Limb (tissue), 2 donors: Measurements from ENCODE around the gene SSPN.

Source experiments
- DNase-seq, 2 donors: peaks; one replicate each; pipeline ENCODE4 v3.0.0-alpha.2; 2016; ENCODE audit errors: extremely low spot score in 2 of 2

SSPN gene

DNA sequence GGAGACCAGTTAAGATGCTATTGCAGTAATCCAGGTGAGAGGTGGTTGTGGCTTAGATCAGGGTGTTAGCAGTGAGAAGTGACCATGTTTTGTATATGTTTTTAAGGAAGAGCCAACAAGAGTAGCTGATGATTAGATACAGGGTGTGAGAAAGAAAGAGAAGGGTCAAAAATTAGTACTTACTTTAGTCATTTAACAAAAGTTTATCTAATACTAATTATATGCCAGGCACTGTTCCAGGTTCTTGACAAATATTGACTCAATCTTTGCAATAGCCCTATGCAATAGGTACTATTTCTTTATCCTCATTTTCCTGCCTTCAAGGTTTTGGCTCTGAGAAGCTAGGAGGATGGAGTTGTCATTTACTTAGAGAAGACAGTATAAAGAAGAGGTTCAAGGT lies 70.2 kb downstream of the SSPN start:
- DNase-seq: no peak

DNA sequence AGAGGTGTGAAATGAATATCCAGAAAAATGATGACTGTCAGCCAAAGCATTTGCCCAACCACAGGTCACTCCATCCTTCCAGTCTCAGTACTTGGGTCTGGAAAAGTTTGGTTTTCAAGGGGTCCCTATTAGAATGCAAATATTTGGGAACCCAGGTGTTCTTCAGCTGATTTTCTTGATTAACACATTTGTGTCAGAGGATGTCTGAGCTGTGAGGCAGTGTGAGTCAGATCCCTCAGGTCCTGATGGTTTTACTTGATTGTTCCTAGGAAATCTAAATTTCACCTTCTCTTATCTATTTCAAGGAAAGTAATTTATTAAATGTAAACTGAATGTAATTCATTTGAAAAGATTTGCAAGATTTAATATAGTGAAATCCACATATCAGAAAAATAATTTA lies 71.5 kb downstream of the SSPN start:
- DNase-seq: no peak

- peak in 1 of 2 donors; percentile 49 for DNase-seq
Observed at GRCh38 chr12:26268841-26269561, 73.6 kb downstream of the SSPN start.

- DNase-seq: no peak
Observed at GRCh38 chr12:26269562-26270284, 74.3 kb downstream of the SSPN start.

- DNase-seq: no peak
Observed at GRCh38 chr12:26271024-26271423, 75.7 kb downstream of the SSPN start.

GRCh38 chr12:26271889-26272492 lies 76.6 kb downstream of the SSPN start:
- DNase-seq: peak; percentile 76 to 88

DNA sequence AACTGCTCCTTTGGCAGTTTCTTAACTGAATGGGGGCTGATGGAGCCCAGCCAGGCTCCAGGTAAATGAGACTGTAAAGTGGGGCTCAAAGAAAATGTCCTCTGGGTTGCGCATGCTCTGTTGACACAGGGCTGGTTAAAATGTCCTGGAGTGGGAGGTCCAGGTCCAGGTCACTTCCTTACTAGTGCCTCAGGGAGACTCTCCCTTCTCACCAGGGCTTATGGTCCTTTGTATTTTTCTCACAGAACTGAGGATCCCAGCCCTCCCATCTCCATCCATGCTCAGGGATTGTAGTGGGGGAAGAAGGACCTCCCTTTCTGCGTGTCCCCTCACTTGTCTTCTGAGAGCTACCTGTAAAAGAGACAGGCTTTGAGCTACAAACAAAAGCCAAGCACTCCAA lies 77.5 kb downstream of the SSPN start:
- DNase-seq: no peak

GRCh38 chr12:26273811-26274210 lies 78.4 kb downstream of the SSPN start:
- DNase-seq: no peak

- DNase-seq: peak in 1 of 2 donors; percentile 30
Observed at GRCh38 chr12:26274441-26275312, 79.3 kb downstream of the SSPN start.

DNA sequence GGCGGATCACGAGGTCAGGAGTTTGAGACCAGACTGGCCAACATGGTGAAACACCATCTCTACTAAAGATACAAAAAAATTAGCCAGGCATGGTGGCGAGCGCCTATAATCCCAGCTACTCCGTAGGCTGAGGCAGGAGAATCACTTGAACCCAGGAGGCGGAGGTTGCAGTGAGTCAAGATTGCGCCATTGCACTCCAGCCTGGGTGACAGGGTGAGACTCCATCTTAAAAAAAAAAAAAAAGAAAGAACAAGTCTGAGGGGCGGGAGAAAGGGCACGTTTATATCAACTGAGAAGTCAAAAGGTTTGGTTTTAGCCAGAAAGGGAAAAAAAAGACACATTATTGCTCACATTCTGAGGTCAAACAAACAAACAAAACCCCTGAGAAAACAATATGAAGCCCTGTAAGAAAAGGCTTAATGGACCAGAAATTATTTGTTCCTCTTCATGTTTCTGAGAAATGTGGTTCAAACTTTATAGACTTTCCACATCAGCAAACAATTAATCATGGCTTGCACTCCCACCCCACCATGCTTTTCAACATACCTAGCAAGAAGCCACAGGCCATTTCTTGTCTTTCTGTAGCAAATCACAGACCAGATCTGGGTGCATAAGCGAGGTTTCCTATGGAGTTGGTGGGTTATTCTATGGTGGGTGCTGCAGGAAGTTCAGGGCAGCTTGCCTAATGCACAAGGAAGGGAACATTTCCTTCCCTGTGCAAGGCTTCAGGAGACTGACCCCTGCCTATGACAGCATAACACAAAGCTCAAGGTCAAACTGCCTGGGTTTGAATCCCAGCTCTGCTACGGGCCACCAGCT lies 80.1 kb downstream of the SSPN start:
- DNase-seq: no peak

GRCh38 chr12:26276709-26277108 lies 81.3 kb downstream of the SSPN start:
- no peak for DNase-seq

DNA sequence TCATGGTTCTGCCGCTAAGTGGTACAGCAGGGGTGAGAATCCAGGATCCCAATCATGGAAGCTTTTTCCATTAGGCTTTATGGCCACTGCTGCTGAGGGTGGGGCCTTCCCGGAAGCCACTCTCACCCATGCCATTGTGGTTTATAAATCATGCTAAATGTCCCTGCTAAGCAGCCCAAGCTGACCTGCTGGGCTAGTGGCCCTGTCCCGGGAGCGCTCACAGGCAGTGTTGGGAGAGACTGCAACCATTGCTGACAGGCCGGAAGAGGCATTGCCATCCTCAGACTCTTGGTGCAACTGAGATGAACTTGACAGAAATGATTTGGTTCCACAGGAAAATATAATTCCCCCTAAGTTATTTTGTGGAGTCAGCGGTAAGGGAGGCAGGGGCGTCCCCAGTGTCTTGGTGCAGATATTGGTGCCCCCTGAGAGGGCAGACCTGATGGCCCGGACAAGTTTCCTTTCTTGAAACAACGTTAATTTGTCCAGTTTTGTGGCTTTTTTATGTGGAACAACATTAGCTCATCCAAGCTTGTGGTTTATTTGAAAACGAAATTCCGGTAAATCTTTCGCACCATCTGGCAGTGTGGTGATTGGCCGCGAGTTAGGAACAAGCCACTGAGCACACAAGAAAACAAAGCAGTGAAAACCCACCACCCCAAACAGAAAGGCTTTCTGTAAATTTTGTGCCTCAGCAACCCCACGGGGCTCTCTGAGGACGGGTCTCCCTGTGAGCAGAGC lies 82.3 kb downstream of the SSPN start:
- DNase-seq: no peak

GRCh38 chr12:26278266-26278665 lies 82.9 kb downstream of the SSPN start:
- DNase-seq: no peak

DNA sequence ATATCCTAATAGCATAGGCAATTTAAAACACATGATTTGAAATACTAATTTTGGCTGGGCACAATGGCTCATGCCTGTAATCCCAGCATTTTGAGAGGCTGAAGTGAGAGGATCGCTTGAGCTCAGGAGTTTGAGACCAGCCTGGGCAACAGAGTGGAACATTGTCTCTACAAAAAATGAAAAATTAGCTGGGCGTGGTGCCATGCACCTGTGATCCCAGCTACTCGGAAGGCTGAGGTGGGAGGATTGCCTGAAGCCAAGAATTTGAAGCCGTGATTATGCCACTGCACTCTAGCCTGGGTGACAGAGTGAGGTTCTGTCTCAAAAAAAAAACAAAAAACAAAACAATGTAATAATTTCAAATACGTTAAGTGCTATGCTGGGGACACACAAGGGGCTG lies 83.3 kb downstream of the SSPN start:
- DNase-seq: no peak

DNA sequence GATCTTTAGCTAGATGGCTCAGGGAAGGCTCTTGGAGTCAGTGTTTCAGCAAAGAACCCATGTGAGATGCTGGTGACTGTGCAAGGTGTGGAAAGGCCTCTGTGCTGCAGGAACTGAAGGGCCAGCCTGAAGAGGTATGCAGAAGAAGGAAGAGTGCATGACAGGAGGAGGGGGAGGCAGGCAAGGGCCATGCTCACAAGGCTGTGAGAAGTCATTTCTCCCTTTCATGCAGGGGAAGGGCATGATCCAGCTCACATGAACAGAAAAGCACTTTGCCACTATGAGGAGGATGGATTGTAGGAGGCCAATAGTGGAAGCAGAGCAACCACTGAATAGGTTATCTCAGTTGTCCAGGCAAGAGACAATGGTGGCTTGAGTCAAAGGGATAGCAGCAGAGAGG lies 83.7 kb downstream of the SSPN start:
- no peak for DNase-seq

- DNase-seq: no peak
Observed at GRCh38 chr12:26279908-26280307, 84.5 kb downstream of the SSPN start.

DNA sequence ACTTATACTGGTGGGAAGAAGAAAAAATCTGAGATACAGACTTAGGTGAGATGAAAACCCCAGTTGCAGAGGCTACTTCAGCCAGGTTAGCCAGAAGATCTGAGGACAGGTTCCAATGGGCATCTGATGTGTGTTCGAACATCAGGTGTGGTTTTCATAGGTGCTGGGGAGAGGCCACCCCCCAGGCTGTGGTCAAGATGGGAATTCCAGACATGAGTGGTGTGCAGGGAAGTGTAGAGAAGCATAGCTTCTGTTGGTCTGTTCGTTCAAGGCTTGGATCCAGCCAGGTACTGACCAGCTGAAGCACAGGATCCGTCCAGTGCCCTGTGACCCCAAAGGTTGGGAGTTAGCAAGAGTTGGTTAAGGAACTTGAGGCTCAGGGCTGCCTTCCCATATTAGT lies 85.5 kb downstream of the SSPN start:
- no peak for DNase-seq

DNA sequence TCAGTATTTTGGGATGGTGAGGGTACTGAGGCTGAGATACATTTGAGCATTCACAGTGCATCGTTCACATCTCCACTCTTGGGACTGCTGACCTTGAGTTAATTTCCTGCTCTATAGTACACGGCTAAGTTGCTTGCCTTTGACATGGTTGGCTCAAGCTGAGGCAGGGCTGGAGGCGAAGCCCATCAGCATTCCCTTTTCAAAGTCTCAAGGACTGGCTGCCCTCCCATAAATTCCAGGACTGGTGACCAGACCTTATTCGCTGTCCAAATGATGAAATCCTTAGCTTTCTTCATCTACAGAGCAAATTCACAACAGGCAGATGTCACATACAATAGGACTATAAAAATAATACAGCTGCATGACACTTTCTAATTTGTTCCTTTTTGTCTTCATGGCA lies 85.9 kb downstream of the SSPN start:
- DNase-seq: no peak

GRCh38 chr12:26282339-26282940 lies 87.1 kb downstream of the SSPN start:
- no peak for DNase-seq

- no peak for DNase-seq
Observed at GRCh38 chr12:26283046-26283445, 87.7 kb downstream of the SSPN start.
